MM.1S (cell line): Measurements from ENCODE around the gene AFF4.
"Not testable (repeated sequence)": the region's sequence is repeated elsewhere in the genome, so short reads cannot be mapped to it uniquely, and the experiment has no call there.

ENCODE experiments used
- DNase-seq: peaks from one replicate; pipeline ENCODE4 v3.0.0-alpha.2; 2015
- H2AFZ ChIP-seq: fragments of 300-600 bp; sonication (generic); 2 replicates; pipeline ENCODE4 v1.6.0; 2016; ENCODE audit warnings: antibody characterized with exemption, low read length
- H3F3A ChIP-seq: fragments of 300-600 bp; sonication (generic); 2 replicates; pipeline ENCODE4 v1.6.1; 2016; ENCODE audit warnings: mild to moderate bottlenecking, antibody characterized with exemption, low read length, moderate library complexity, mixed read lengths; ENCODE audit not compliant: insufficient read depth
- H3K27ac ChIP-seq: fragments of 300-600 bp; sonication (generic); 2 replicates; pipeline ENCODE4 v1.5.1; 2016; ENCODE audit warnings: mild to moderate bottlenecking, low read length
- H3K27me3 ChIP-seq: fragments of 300-600 bp; sonication (generic); replicated peaks from 2 replicates; pipeline ENCODE4 v1.6.0; 2016; ENCODE audit warnings: low read length; ENCODE audit not compliant: insufficient read depth
- H3K36me3 ChIP-seq: fragments of 300-600 bp; sonication (generic); replicated peaks from 2 replicates; pipeline ENCODE4 v1.6.1; 2016; ENCODE audit warnings: mild to moderate bottlenecking, low read length, mixed read lengths; ENCODE audit not compliant: insufficient read depth
- H3K4me1 ChIP-seq: fragments of 300-600 bp; sonication (generic); 2 replicates; pipeline ENCODE4 v1.6.1; 2016; ENCODE audit warnings: low read length, mixed read lengths
- H3K4me2 ChIP-seq: fragments of 300-600 bp; sonication (generic); 2 replicates; pipeline ENCODE4 v1.6.0; 2016; ENCODE audit warnings: low read depth, low read length
- H3K4me3 ChIP-seq: fragments of 300-600 bp; sonication (generic); 2 replicates; pipeline ENCODE4 v1.5.1; 2016; ENCODE audit warnings: low read length, mixed read lengths
- H3K79me2 ChIP-seq: fragments of 300-600 bp; sonication (generic); 2 replicates; pipeline ENCODE4 v1.6.1; 2016; ENCODE audit warnings: mixed run types, low read length, mixed read lengths
- H3K9ac ChIP-seq: fragments of 300-600 bp; sonication (generic); 2 replicates; pipeline ENCODE4 v1.6.1; 2016; ENCODE audit warnings: low read length, mixed read lengths
- H3K9me2 ChIP-seq: fragments of 300-600 bp; sonication (generic); replicated peaks from 2 replicates; pipeline ENCODE4 v1.6.1; 2016; ENCODE audit warnings: mild to moderate bottlenecking, low read length, mixed read lengths; ENCODE audit not compliant: insufficient read depth
- H3K9me3 ChIP-seq: fragments of 300-600 bp; sonication (generic); replicated peaks from 2 replicates; pipeline ENCODE4 v1.6.1; 2016; ENCODE audit warnings: mild to moderate bottlenecking, low read length, mixed read lengths; ENCODE audit not compliant: insufficient read depth
- H4K20me1 ChIP-seq: fragments of 300-600 bp; sonication (generic); 2 replicates; pipeline ENCODE4 v1.6.1; 2016; ENCODE audit warnings: mild to moderate bottlenecking, low read length, moderate library complexity, mixed read lengths; ENCODE audit not compliant: insufficient read depth
- EZH2 ChIP-seq: fragments of 300-600 bp; sonication (generic); optimal IDR thresholded peaks from 2 replicates; pipeline ENCODE3; 2017; ENCODE audit warnings: low read depth, mild to moderate bottlenecking, antibody characterized with exemption, low read length, mixed read lengths
- EZH2phosphoT487 ChIP-seq: fragments of 300-600 bp; sonication (generic); IDR thresholded peaks from 2 replicates; pipeline ENCODE4 v1.6.1; 2018; ENCODE audit warnings: antibody characterized with exemption, low read length
- TF ChIP-seq, protein P1 (sequence below): fragments of 300-600 bp; sonication (generic); IDR thresholded peaks from 2 replicates; pipeline ENCODE4 v1.5.1; 2016; ENCODE audit warnings: antibody characterized with exemption, low read length, mixed read lengths

The AFF4 gene

GRCh38 chr5:132987531-132988408, 24.3 kb upstream of the AFF4 start:
- Histone ChIP-seq H3K4me2 (no peak overlapping the region), H3K9ac (no peak overlapping the region), H3K79me2 (no peaks in the 10 kb centered on the region), H3K36me3 (no peaks in the 10 kb centered on the region), H3K4me1 (no peaks in the 10 kb centered on the region), H4K20me1 (no peaks in the 10 kb centered on the region), H2AFZ (no peak overlapping the region), H3K9me3 (no peaks in the 10 kb centered on the region), H3K4me3 (no peak overlapping the region), H3K27ac (no peak overlapping the region), H3F3A (no peaks in the 10 kb centered on the region), H3K27me3 (no peaks in the 10 kb centered on the region), H3K9me2 (no peaks in the 10 kb centered on the region)
- no peak for DNase-seq
- TF ChIP-seq, protein P1, sequence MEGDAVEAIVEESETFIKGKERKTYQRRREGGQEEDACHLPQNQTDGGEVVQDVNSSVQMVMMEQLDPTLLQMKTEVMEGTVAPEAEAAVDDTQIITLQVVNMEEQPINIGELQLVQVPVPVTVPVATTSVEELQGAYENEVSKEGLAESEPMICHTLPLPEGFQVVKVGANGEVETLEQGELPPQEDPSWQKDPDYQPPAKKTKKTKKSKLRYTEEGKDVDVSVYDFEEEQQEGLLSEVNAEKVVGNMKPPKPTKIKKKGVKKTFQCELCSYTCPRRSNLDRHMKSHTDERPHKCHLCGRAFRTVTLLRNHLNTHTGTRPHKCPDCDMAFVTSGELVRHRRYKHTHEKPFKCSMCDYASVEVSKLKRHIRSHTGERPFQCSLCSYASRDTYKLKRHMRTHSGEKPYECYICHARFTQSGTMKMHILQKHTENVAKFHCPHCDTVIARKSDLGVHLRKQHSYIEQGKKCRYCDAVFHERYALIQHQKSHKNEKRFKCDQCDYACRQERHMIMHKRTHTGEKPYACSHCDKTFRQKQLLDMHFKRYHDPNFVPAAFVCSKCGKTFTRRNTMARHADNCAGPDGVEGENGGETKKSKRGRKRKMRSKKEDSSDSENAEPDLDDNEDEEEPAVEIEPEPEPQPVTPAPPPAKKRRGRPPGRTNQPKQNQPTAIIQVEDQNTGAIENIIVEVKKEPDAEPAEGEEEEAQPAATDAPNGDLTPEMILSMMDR: no peak
- TF ChIP-seq EZH2phosphoT487 (no peak), EZH2 (no peak)

- H3K9me2 ChIP-seq, H3K36me3 ChIP-seq, DNase-seq, H3K4me3 ChIP-seq, H3K9ac ChIP-seq, H4K20me1 ChIP-seq, H3K9me3 ChIP-seq, H3K4me1 ChIP-seq, H3K4me2 ChIP-seq, H3K27ac ChIP-seq, H3F3A ChIP-seq, H2AFZ ChIP-seq, H3K79me2 ChIP-seq, H3K27me3 ChIP-seq: not testable (repeated sequence)
These were observed 19.5 kb upstream of the AFF4 start for GRCh38 chr5:132982971-132983370.

GRCh38 chr5:132981288-132981687, 17.9 kb upstream of the AFF4 start:
- Histone ChIP-seq H3K27me3 (no peaks in the 10 kb centered on the region), H3K79me2 (no peaks in the 10 kb centered on the region), H3F3A (no peaks in the 10 kb centered on the region), H4K20me1 (no peaks in the 10 kb centered on the region), H2AFZ (no peak overlapping the region), H3K9me2 (no peaks in the 10 kb centered on the region), H3K36me3 (no peaks in the 10 kb centered on the region), H3K4me2 (no peak overlapping the region), H3K9me3 (no peaks in the 10 kb centered on the region), H3K4me3 (no peak overlapping the region), H3K9ac (no peak overlapping the region), H3K4me1 (no peaks in the 10 kb centered on the region), H3K27ac (no peak overlapping the region)
- TF ChIP-seq EZH2phosphoT487 (no peak), EZH2 (no peak)
- TF ChIP-seq, protein P1: no peak
- no peak for DNase-seq

- no peaks in the 10 kb centered on the region for H3K4me1 ChIP-seq
These were observed 16.5 kb upstream of the AFF4 start for GRCh38 chr5:132979976-132980375.

More at GRCh38 chr5:132979976-132980375, 16.5 kb upstream of the AFF4 start:
- no peak overlapping the region for H3K4me3 ChIP-seq
- no peak overlapping the region for H3K4me2 ChIP-seq
- H3K27ac ChIP-seq: no peak overlapping the region
- no peaks in the 10 kb centered on the region for H3K27me3 ChIP-seq
- no peaks in the 10 kb centered on the region for H4K20me1 ChIP-seq
- no peak for DNase-seq
- H3K9me3 ChIP-seq: no peaks in the 10 kb centered on the region
- no peaks in the 10 kb centered on the region for H3K9me2 ChIP-seq
- no peak for TF ChIP-seq EZH2phosphoT487
- no peaks in the 10 kb centered on the region for H3K79me2 ChIP-seq
- H3F3A ChIP-seq: no peaks in the 10 kb centered on the region
- H2AFZ ChIP-seq: no peak overlapping the region
- no peaks in the 10 kb centered on the region for H3K36me3 ChIP-seq
- no peak overlapping the region for H3K9ac ChIP-seq
